ENCODE results near the gene MEGF8. TPM values are rescaled to one million over a fixed set of nuclear protein-coding genes. Genes with fewer than 3 reads are reported as not detected.
"Not testable (repeated sequence)": the region's sequence is repeated elsewhere in the genome, so short reads cannot be mapped to it uniquely, and the experiment has no call there.

MEGF8 gene
- total RNA-seq, 1 donor from 2014 or later, result 49.5 TPM

- H3K9me3 Mint-ChIP-seq (ENCODE audit: low read depth), result no peaks in the 10 kb centered on the region
- no peak overlapping the region for H3K27ac Mint-ChIP-seq (ENCODE audit: unreplicated experiment)
- H3K4me1 Mint-ChIP-seq (ENCODE audit: low read depth), result peaks cover 40% of the 10 kb centered on the region
- TF ChIP-seq CTCF (IDR thresholded peaks at IDR 0.05), result no peak
- H3K4me3 Mint-ChIP-seq (ENCODE audit: unreplicated experiment), result no peak overlapping the region
- H3K27me3 Mint-ChIP-seq (ENCODE audit: low read depth), result peaks cover 11% of the 10 kb centered on the region
- no peak for DNase-seq (ENCODE audit: low spot score)
- H3K36me3 Mint-ChIP-seq (ENCODE audit: low read depth), result no peaks in the 10 kb centered on the region
Measured at GRCh38 chr19:42328106-42328505, 2.7 kb downstream of the MEGF8 start.

GRCh38 chr19:42328854-42329253 is 3.4 kb downstream of the MEGF8 start:
- H3K4me1 Mint-ChIP-seq (ENCODE audit: low read depth), result peaks cover 40% of the 10 kb centered on the region
- H3K27ac Mint-ChIP-seq (ENCODE audit: unreplicated experiment), result no peak overlapping the region

GRCh38 chr19:42330241-42330711 is 4.8 kb downstream of the MEGF8 start:
- Mint-ChIP-seq H3K4me3 (ENCODE audit: unreplicated experiment) (no peak overlapping the region), H3K9me3 (ENCODE audit: low read depth) (no peaks in the 10 kb centered on the region), H3K4me1 (ENCODE audit: low read depth) (peaks cover 34% of the 10 kb centered on the region), H3K36me3 (ENCODE audit: low read depth) (no peaks in the 10 kb centered on the region), H3K27ac (ENCODE audit: unreplicated experiment) (peak overlapping the region; percentile 20), H3K27me3 (ENCODE audit: low read depth) (no peaks in the 10 kb centered on the region)
- TF ChIP-seq CTCF (IDR thresholded peaks at IDR 0.05), result no peak
- no peak for DNase-seq (ENCODE audit: low spot score)

More at GRCh38 chr19:42328854-42329253, 3.4 kb downstream of the MEGF8 start:
- no peaks in the 10 kb centered on the region for H3K36me3 Mint-ChIP-seq (ENCODE audit: low read depth)
- TF ChIP-seq CTCF (IDR thresholded peaks at IDR 0.05), result no peak
- no peak for DNase-seq (ENCODE audit: low spot score)
- peaks cover 6% of the 10 kb centered on the region for H3K27me3 Mint-ChIP-seq (ENCODE audit: low read depth)
- H3K4me3 Mint-ChIP-seq (ENCODE audit: unreplicated experiment), result no peak overlapping the region
- no peaks in the 10 kb centered on the region for H3K9me3 Mint-ChIP-seq (ENCODE audit: low read depth)

- H3K27me3 Mint-ChIP-seq (ENCODE audit: low read depth); DNase-seq (ENCODE audit: low spot score); H3K4me3 Mint-ChIP-seq (ENCODE audit: unreplicated experiment); H3K27ac Mint-ChIP-seq (ENCODE audit: unreplicated experiment); H3K9me3 Mint-ChIP-seq (ENCODE audit: low read depth); H3K36me3 Mint-ChIP-seq (ENCODE audit: low read depth): not testable (repeated sequence)
- peaks cover 30% of the 10 kb centered on the region for H3K4me1 Mint-ChIP-seq (ENCODE audit: low read depth)
Measured at GRCh38 chr19:42331333-42331732, 5.9 kb downstream of the MEGF8 start.

- H3K27me3 Mint-ChIP-seq (ENCODE audit: low read depth), result no peaks in the 10 kb centered on the region
Measured at GRCh38 chr19:42332059-42332458, 6.6 kb downstream of the MEGF8 start.

More at GRCh38 chr19:42332059-42332458, 6.6 kb downstream of the MEGF8 start:
- peaks cover 22% of the 10 kb centered on the region for H3K4me1 Mint-ChIP-seq (ENCODE audit: low read depth)
- DNase-seq (ENCODE audit: low spot score), result no peak
- peak overlapping the region; percentile 32 for H3K27ac Mint-ChIP-seq (ENCODE audit: unreplicated experiment)
- H3K36me3 Mint-ChIP-seq (ENCODE audit: low read depth), result no peaks in the 10 kb centered on the region
- TF ChIP-seq CTCF (IDR thresholded peaks at IDR 0.05), result no peak
- H3K4me3 Mint-ChIP-seq (ENCODE audit: unreplicated experiment), result no peak overlapping the region
- H3K9me3 Mint-ChIP-seq (ENCODE audit: low read depth), result no peaks in the 10 kb centered on the region

Measured in chondrocyte (in vitro differentiated cells).